ENCODE data around the gene SPTBN5. TPM values are rescaled to one million over a fixed set of nuclear protein-coding genes. Genes with fewer than 3 reads are reported as not detected.

The SPTBN5 gene
- total RNA-seq, 2 experiments from 2014 or later: 0.54 to 0.91 TPM

Small RNAs within 50 kb of the gene (microRNA-seq; reads per million reads assigned to microRNA genes)
- gene MIR4310: not detected

Other genes with a start within 250 kb of the SPTBN5 start
- gene MGA, start 233.6 kb downstream of the SPTBN5 start, total RNA-seq: 10 to 100 TPM; 33.5 to 37.5 TPM
- 10 to 100 TPM; 24.7 to 33.1 TPM for gene MAPKBP1, start 119.6 kb downstream of the SPTBN5 start, total RNA-seq
- 10 to 100 TPM; 12.0 to 21.9 TPM for gene JMJD7, start 66.0 kb downstream of the SPTBN5 start, total RNA-seq
- gene PLA2G4B, start 55.2 kb downstream of the SPTBN5 start, total RNA-seq: 1 to 10 TPM; 2.8 to 7.7 TPM
- gene EHD4, start 78.5 kb upstream of the SPTBN5 start, total RNA-seq: 10 to 100 TPM; 15.6 to 19.8 TPM
- gene PLA2G4E, start 127.0 kb upstream of the SPTBN5 start, total RNA-seq: under 1 TPM in 1 of 2 experiments, not detected in 1; 0.05 TPM
- not detected for gene PLA2G4D, start 200.5 kb upstream of the SPTBN5 start, total RNA-seq